ENCODE data around the gene TMEM217. TPM values are rescaled to one million over a fixed set of nuclear protein-coding genes. Genes with fewer than 3 reads are reported as not detected.
A peak's percentile ranks its signal among the peaks of the same experiment; 100 is the strongest.

TMEM217 gene
- total RNA-seq, 1 donor from 2014 or later = 4.0 TPM

DNA sequence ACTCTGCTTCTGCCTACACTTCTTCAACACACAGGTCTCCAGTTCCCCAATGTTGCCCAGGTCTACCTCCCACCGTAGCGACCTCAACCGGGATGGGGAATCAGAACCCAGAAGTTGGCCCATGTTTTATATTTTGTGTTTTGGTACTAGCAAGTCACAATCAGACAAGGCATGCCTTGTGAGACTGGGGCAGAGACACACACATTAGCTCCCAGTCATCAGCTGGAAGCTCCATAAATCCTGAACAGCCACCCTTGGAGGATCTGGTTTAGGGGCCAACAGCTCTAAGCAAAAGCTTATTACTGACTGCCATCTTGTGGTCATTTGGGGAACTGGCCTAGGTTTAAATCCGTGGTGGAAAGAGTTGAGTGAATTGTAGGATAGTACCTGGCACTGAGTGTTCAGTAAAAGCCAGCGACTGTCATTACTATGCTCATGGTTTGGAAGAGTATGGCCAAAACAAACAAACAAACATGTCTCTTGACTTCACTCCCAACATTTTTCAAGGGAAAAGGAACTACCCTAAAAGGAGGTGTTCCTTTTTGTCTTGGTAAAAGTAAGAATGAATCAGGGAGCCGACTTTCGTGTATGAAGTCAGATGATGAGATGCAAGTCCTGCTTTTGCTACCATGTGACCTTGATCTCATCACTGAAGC is 47.5 kb downstream of the TMEM217 start:
- no peaks in the 10 kb centered on the region for H3K27me3 Mint-ChIP-seq (ENCODE audit: low read depth)
- no peaks in the 10 kb centered on the region for H3K36me3 Mint-ChIP-seq (ENCODE audit: low read depth)
- no peaks in the 10 kb centered on the region for H3K4me1 Mint-ChIP-seq (ENCODE audit: low read depth)
- no peak overlapping the region for H3K27ac Mint-ChIP-seq (ENCODE audit: unreplicated experiment)
- TF ChIP-seq, protein P1, sequence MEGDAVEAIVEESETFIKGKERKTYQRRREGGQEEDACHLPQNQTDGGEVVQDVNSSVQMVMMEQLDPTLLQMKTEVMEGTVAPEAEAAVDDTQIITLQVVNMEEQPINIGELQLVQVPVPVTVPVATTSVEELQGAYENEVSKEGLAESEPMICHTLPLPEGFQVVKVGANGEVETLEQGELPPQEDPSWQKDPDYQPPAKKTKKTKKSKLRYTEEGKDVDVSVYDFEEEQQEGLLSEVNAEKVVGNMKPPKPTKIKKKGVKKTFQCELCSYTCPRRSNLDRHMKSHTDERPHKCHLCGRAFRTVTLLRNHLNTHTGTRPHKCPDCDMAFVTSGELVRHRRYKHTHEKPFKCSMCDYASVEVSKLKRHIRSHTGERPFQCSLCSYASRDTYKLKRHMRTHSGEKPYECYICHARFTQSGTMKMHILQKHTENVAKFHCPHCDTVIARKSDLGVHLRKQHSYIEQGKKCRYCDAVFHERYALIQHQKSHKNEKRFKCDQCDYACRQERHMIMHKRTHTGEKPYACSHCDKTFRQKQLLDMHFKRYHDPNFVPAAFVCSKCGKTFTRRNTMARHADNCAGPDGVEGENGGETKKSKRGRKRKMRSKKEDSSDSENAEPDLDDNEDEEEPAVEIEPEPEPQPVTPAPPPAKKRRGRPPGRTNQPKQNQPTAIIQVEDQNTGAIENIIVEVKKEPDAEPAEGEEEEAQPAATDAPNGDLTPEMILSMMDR (IDR thresholded peaks at IDR 0.05) = peak; percentile 92
- no peak overlapping the region for H3K4me3 Mint-ChIP-seq (ENCODE audit: unreplicated experiment)
- no peaks in the 10 kb centered on the region for H3K9me3 Mint-ChIP-seq (ENCODE audit: low read depth)
- no peak for DNase-seq (ENCODE audit: low spot score)

DNA sequence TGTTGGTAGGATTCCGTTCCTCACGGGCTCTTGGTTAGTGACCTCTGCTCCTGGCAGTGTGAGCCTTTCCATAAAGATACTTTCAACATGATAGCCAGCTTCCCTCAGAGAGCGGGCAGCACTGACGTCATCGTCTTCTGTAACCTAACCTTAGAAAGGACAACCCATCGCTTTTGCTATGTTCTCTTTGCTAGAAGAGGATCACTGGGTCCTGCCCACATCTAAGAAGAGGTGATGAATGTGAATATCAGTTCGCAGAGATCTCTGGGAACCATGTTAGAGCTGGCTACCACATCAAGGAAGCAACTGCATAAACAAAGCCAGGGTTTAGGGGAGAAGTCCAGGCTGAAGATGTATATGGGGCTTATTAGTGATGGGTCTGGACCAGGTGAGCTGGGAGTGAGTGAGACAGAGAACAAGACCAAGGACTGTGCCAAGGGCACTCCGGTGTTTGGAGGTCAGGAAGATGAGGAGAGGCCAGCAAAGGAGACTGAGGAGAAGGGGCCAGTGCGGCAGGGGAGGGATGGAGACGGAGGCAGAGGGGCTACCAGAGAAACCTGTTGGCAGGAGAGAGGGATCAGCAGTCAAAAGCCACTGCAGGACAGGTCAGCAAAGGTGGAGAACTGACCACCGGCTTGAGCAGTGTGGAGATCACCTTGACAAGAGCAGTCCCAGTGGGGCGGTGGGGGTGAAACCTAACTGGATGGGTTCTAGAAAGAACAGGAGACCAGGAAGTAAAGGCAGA is 48.3 kb downstream of the TMEM217 start:
- Mint-ChIP-seq H3K27me3 (ENCODE audit: low read depth) (no peaks in the 10 kb centered on the region), H3K27ac (ENCODE audit: unreplicated experiment) (no peak overlapping the region), H3K36me3 (ENCODE audit: low read depth) (no peaks in the 10 kb centered on the region), H3K4me1 (ENCODE audit: low read depth) (no peaks in the 10 kb centered on the region), H3K9me3 (ENCODE audit: low read depth) (no peaks in the 10 kb centered on the region), H3K4me3 (ENCODE audit: unreplicated experiment) (no peak overlapping the region)
- no peak for DNase-seq (ENCODE audit: low spot score)
- TF ChIP-seq, protein P1 (IDR thresholded peaks at IDR 0.05) = no peak

DNA sequence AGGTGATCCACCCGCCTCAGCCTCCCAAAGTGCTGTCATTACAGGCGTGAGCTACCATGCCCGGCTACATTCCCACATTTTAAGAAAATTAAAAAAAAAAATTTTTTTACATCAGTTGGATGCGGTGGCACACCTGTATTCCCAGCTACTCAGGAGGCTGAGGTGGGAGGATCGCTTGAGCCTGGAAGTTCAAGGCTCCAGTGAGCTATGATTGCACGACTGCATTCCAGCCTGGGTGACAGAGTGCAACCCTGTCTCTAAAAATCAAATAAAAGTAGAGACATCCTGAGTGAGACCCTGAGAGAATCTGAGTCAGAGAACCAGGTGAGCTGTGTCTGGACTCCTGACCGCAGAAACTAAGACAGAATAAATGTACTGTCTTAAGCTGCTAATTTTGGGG is 49.2 kb downstream of the TMEM217 start:
- Mint-ChIP-seq H3K27ac (ENCODE audit: unreplicated experiment) (no peak overlapping the region), H3K9me3 (ENCODE audit: low read depth) (no peaks in the 10 kb centered on the region), H3K27me3 (ENCODE audit: low read depth) (no peaks in the 10 kb centered on the region), H3K36me3 (ENCODE audit: low read depth) (no peaks in the 10 kb centered on the region), H3K4me1 (ENCODE audit: low read depth) (no peaks in the 10 kb centered on the region), H3K4me3 (ENCODE audit: unreplicated experiment) (no peak overlapping the region)
- TF ChIP-seq, protein P1 (IDR thresholded peaks at IDR 0.05) = no peak
- DNase-seq (ENCODE audit: low spot score) = no peak

DNA sequence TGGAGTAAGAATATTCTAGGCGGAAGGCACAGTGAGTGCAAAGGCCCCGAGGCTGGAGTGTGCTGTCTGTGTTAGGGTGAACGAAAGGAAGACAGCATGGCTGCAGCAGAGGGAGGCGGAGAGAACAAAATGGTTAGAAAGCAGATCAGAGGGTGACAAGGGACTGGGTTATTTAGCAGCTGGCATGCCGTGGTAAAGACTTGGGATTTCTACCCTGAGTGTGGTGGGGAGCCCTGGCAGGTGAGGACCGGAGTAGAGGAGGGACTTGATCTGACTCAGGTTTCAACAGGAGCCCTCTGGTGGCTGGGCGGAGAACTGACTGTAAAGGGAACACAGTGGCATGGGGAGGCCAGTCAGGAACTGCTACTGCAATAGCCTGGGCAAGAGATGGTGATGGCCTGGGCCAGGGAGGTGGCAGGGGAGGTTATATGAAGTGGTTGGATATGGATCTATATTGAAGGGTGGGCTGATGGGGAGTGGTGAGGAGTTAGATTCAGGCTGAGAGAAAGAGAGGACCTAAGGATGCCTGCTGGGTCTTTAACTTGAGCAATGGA is 50.0 kb downstream of the TMEM217 start:
- no peak overlapping the region for H3K4me3 Mint-ChIP-seq (ENCODE audit: unreplicated experiment)
- H3K27ac Mint-ChIP-seq (ENCODE audit: unreplicated experiment) = no peak overlapping the region
- H3K27me3 Mint-ChIP-seq (ENCODE audit: low read depth) = no peaks in the 10 kb centered on the region
- no peaks in the 10 kb centered on the region for H3K9me3 Mint-ChIP-seq (ENCODE audit: low read depth)
- no peaks in the 10 kb centered on the region for H3K4me1 Mint-ChIP-seq (ENCODE audit: low read depth)
- TF ChIP-seq, protein P1 (IDR thresholded peaks at IDR 0.05) = peak; percentile 84
- H3K36me3 Mint-ChIP-seq (ENCODE audit: low read depth) = no peaks in the 10 kb centered on the region
- no peak for DNase-seq (ENCODE audit: low spot score)

DNA sequence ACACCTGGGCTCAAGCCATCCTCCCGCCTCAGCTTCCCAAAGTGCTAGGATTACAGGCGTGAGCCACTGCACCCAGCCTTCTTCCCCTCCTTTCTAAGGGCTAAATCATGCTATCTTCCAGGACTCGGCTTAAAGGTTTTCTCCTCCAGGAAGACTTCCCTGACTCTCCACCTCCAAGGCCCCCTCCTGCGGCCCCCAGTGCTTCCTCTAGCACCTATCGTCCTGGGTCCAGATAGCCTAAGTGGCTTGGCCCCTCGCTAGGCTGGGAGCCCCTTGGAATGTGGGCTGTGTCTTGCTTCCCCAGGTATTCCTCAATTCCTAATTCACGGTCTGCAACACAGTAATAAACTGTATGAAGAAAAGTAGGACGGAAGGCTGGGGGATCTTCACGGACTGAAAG is 51.3 kb downstream of the TMEM217 start:
- no peaks in the 10 kb centered on the region for H3K4me1 Mint-ChIP-seq (ENCODE audit: low read depth)
- no peaks in the 10 kb centered on the region for H3K27me3 Mint-ChIP-seq (ENCODE audit: low read depth)
- H3K27ac Mint-ChIP-seq (ENCODE audit: unreplicated experiment) = no peak overlapping the region
- DNase-seq (ENCODE audit: low spot score) = no peak
- TF ChIP-seq, protein P1 (IDR thresholded peaks at IDR 0.05) = no peak
- H3K9me3 Mint-ChIP-seq (ENCODE audit: low read depth) = no peaks in the 10 kb centered on the region
- no peaks in the 10 kb centered on the region for H3K36me3 Mint-ChIP-seq (ENCODE audit: low read depth)
- H3K4me3 Mint-ChIP-seq (ENCODE audit: unreplicated experiment) = no peak overlapping the region

Data from chondrocyte (in vitro differentiated cells).